Bronchial epithelial cell (primary cell): ENCODE measurements around the gene F2RL2. TPM values are rescaled to one million over a fixed set of nuclear protein-coding genes. Genes with fewer than 3 reads are reported as not detected.

Experiments
- DNase-seq: peaks from one replicate; pipeline ENCODE4 v3.0.0-alpha.2; 2010; ENCODE audit warnings: low read depth
- FAIRE-seq: peaks from 2 replicates; lab custom pipeline; 2011; peaks lifted over from hg19 to GRCh38; lab: Jason Lieb, UNC
- H3K27me3 ChIP-seq: 2 replicates; pipeline ENCODE4 v1.5.1; 2011; ENCODE audit warnings: low read length; ENCODE audit not compliant: control insufficient read depth, insufficient read depth
- H3K36me3 ChIP-seq: 2 replicates; pipeline ENCODE4 v1.5.1; 2011; ENCODE audit warnings: low read length; ENCODE audit not compliant: control insufficient read depth, insufficient read depth
- H3K4me3 ChIP-seq: 2 replicates; pipeline ENCODE4 v1.5.1; 2011; ENCODE audit warnings: mild to moderate bottlenecking, low read depth, low read length, control low read depth
- total RNA-seq: library from RNA; depleted of rRNA; stranded (reverse); fragments of >200 nt; gene quantifications from 2 replicates; pipeline ENCODE4 v1.2.1, GENCODE V29; 2014
- TF ChIP-seq, protein P1 (sequence below): IDR thresholded peaks from 2 replicates; pipeline ENCODE4 v1.5.1; 2011; ENCODE audit warnings: mild to moderate bottlenecking, moderate library complexity, low read length, control low read depth, inconsistent platforms; ENCODE audit not compliant: insufficient read depth, severe bottlenecking

F2RL2 gene
- total RNA-seq, 1 donor from 2014 or later: under 0.01 TPM

DNA sequence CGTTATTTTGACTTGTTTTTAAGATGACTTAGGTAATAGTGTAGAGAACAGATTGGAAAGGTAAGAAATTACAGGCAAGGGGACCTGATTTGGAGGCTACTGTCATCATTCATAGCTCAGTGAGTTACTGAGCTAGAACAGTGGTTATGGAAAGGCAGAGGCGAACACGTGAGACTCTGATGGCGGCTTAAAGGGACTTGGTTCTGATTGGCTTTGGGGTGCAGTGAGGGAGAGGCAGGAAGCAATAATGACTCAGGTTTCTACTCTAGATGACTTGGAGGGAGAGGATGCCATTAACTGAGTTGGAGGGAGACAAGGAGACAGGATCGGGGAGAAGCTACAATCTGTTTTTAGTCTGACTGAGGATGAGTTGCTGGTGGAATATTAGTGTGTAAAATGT lies 3.0 kb downstream of the F2RL2 start:
- H3K4me3 ChIP-seq: no peak overlapping the region
- DNase-seq: no peak
- TF ChIP-seq, protein P1, sequence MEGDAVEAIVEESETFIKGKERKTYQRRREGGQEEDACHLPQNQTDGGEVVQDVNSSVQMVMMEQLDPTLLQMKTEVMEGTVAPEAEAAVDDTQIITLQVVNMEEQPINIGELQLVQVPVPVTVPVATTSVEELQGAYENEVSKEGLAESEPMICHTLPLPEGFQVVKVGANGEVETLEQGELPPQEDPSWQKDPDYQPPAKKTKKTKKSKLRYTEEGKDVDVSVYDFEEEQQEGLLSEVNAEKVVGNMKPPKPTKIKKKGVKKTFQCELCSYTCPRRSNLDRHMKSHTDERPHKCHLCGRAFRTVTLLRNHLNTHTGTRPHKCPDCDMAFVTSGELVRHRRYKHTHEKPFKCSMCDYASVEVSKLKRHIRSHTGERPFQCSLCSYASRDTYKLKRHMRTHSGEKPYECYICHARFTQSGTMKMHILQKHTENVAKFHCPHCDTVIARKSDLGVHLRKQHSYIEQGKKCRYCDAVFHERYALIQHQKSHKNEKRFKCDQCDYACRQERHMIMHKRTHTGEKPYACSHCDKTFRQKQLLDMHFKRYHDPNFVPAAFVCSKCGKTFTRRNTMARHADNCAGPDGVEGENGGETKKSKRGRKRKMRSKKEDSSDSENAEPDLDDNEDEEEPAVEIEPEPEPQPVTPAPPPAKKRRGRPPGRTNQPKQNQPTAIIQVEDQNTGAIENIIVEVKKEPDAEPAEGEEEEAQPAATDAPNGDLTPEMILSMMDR: no peak

DNA sequence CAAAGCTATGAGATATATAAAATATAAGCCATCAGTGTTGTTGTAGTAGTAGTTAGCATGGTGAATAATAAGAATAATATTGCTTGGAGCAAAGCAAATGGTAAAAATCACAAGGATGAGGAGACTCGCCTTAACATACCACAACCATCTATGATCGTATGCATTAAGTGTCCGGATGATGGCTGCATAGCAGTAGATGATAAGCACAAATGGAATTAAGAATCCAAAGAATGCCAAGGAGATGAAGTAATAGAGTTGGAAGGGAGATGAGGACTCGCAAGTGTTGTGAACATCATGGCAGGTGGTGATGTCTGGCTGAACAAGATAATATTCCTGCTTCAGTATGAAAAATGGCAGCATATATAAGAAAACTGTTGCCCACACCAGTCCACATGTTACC lies 5.5 kb downstream of the F2RL2 start:
- no peak for FAIRE-seq
- TF ChIP-seq, protein P1: no peak
- Histone ChIP-seq H3K36me3 (no peaks in the 10 kb centered on the region), H3K27me3 (no peaks in the 10 kb centered on the region), H3K4me3 (no peak overlapping the region)
- DNase-seq: peak; percentile 13

More for the DNA sequence above, 3.0 kb downstream of the F2RL2 start:
- H3K36me3 ChIP-seq: no peaks in the 10 kb centered on the region
- no peaks in the 10 kb centered on the region for H3K27me3 ChIP-seq
- FAIRE-seq: no peak

DNA sequence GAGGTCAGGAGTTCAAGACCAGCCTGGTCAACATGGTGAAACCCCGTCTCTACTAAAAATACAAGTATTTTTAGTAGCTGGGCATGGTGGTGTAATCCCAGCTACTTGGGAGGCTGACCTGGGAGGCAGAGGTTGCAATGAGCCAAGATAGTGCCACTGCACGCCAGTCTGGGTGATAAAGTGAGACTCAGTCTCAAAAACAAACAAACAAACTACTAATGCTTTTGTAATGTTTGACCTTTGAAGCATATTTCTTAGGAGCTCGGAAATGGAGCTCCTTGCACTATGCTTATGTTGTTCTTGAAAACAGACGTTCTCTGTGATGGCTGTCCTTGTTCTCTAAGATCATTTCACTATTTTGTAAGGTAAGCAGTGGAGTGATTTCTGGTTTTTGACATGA lies 6.0 kb downstream of the F2RL2 start:
- DNase-seq: no peak
- FAIRE-seq: no peak
- Histone ChIP-seq H3K36me3 (no peaks in the 10 kb centered on the region), H3K4me3 (no peak overlapping the region), H3K27me3 (no peaks in the 10 kb centered on the region)
- TF ChIP-seq, protein P1: no peak

DNA sequence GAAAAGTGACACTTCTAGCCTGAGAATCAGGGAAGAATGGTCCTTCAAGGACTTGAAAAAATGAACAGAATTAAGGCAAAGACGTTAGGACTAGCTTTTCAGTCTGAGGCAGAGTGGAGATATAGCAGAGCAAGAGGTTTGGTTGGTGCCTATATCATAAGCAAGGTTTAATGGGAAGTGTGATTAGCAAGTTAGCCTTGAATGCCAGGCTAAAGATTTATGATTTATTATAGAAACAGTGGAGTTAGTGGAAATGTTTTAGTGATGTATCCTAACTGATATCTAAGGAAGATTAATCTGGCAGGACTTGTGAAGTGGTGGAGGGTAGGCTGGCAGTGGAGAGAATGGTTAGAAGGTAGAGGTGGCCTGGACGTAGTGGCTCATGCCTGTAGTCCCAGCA lies 7.0 kb downstream of the F2RL2 start:
- H3K27me3 ChIP-seq: no peaks in the 10 kb centered on the region
- H3K4me3 ChIP-seq: no peak overlapping the region
- DNase-seq (no peak), FAIRE-seq (no peak)
- no peaks in the 10 kb centered on the region for H3K36me3 ChIP-seq
- TF ChIP-seq, protein P1: no peak

DNA sequence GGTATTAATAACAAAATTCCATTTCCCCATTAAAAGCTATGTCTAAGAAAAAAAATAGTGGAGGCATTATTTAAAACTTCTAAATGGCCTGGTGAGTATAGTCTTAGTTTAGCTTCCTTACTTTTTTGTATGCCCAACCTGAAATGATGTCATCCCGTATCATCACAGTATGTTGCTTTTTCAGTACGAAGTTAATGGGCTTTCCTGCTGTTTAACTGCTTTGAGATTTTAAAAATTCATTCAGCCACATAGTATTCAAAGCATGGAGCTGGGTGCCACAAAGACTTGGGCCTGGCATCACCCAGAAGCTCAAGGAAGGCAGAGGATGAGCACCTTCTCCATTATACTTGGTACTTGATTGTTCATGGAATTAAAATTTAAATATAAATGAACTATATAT lies 7.4 kb downstream of the F2RL2 start:
- Histone ChIP-seq H3K4me3 (no peak overlapping the region), H3K36me3 (no peaks in the 10 kb centered on the region), H3K27me3 (no peaks in the 10 kb centered on the region)
- DNase-seq: no peak
- no peak for FAIRE-seq
- TF ChIP-seq, protein P1: no peak

DNA sequence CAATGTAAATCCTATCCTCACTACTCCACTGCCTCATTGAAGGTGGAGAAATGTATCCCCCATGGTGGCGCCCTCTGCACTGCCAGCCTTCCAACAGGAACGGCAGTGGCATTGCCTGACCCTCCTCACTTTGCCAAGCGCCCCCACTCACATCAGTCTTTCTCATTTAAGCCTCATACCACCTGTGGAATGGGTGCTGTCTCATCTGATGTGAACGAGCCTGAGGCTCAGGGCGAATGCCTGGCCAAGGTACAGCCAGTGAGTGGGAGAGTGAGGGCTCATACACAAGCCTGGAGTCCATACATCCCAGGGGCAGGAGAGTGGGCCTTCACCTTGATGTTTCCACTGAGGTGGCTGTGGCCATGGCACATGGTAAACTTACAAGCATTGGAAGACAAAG lies 10.3 kb downstream of the F2RL2 start:
- Histone ChIP-seq H3K4me3 (no peak overlapping the region), H3K27me3 (no peaks in the 10 kb centered on the region), H3K36me3 (no peaks in the 10 kb centered on the region)
- no peak for FAIRE-seq
- DNase-seq: no peak
- TF ChIP-seq, protein P1: no peak
